K562 (cell line): ENCODE measurements around the gene KCNAB1. TPM values are rescaled to one million over a fixed set of nuclear protein-coding genes. Genes with fewer than 3 reads are reported as not detected.

Experiments used
- ATAC-seq: fragments of 200-7000 bp; cut with Tn5 transposase; 3 replicates; pipeline ENCODE4 v1.9.1; 2020; ENCODE audit warnings: moderate library complexity
- BruUV-seq: library from RNA; stranded (reverse); fragments of 400-500 nt; replicated peaks from 2 replicates; lab custom pipeline; 2021; lab: Mats Ljungman, UMichigan
- CTCF ChIA-PET: fragments of 300-600 bp; formaldehyde crosslinking; extraction: SDS; loops from one replicate; lab custom pipeline; 2021; ENCODE audit warnings: low intra/inter-chr PET ratio; lab: Yijun Ruan, JAX
- POLR2A ChIA-PET: fragments of 300-600, 350-650 bp; sonication (Branson Sonifier 250); formaldehyde crosslinking; extraction: SDS; loops from one replicate; lab custom pipeline; 2021; ENCODE audit warnings: antibody characterized with exemption, inconsistent platforms; lab: Yijun Ruan, JAX
- DNase-seq, 4 experiments: peaks; one replicate each; pipeline versions ENCODE4 v3.0.0 to v3.0.0-alpha.2; 2011 to 2018; ENCODE audit warnings: low spot score in 3 of 4, mixed read lengths in 3 of 4; ENCODE audit errors: extremely low read depth in 1 of 4
- FAIRE-seq: peaks from 2 replicates; lab custom pipeline; 2011; peaks lifted over from hg19 to GRCh38; lab: Jason Lieb, UNC
- H2AFZ ChIP-seq: 2 replicates; pipeline ENCODE4 v1.6.0; 2011; ENCODE audit warnings: low read depth, low read length, control low read depth, inconsistent platforms
- H3K27ac ChIP-seq: fragments of 200-600 bp; 3 replicates; pipeline ENCODE4 v1.8.0; 2011; ENCODE audit warnings: low read depth, mild to moderate bottlenecking, control low read depth, inconsistent platforms, low read length, moderate library complexity, mixed read lengths; ENCODE audit errors: extremely low read depth
- H3K27me3 ChIP-seq, 2 experiments: fragments of 300-600 bp in 1 of 2; 2 replicates in 1 of 2; 3 replicates in 1 of 2; pipeline versions ENCODE4 v1.6.0 to v1.8.0; 2011; ENCODE audit warnings: inconsistent platforms in 2 of 2, low read length in 2 of 2, mild to moderate bottlenecking in 1 of 2, mixed read lengths in 1 of 2, moderate library complexity in 1 of 2; ENCODE audit not compliant: control insufficient read depth in 2 of 2, insufficient read depth in 2 of 2
- H3K36me3 ChIP-seq: fragments of 300-600 bp; 3 replicates; pipeline ENCODE4 v1.8.0; 2011; ENCODE audit warnings: mild to moderate bottlenecking, low read length, inconsistent platforms; ENCODE audit not compliant: control insufficient read depth, insufficient read depth
- H3K4me1 ChIP-seq, 2 experiments: fragments of 200-600 bp in 1 of 2; replicated peaks in 1 of 2; 2 replicates in 1 of 2; 3 replicates in 1 of 2; pipeline versions ENCODE4 v1.5.1 to v1.8.0; 2011; ENCODE audit warnings: inconsistent platforms in 2 of 2, low read length in 2 of 2, mild to moderate bottlenecking in 1 of 2, mixed read lengths in 1 of 2, moderate library complexity in 1 of 2; ENCODE audit not compliant: control insufficient read depth in 2 of 2, insufficient read depth in 2 of 2
- H3K4me2 ChIP-seq: 2 replicates; pipeline ENCODE4 v1.6.1; 2011; ENCODE audit warnings: low read length, control low read depth, inconsistent platforms, mixed read lengths; ENCODE audit not compliant: insufficient read depth
- H3K4me3 ChIP-seq: fragments of 200-600 bp; sonication (generic), shearing (Covaris generic); 2 replicates; pipeline ENCODE4 v1.5.1; 2016; ENCODE audit warnings: control low read depth, inconsistent platforms
- H3K79me2 ChIP-seq: fragments of 200-600 bp; 3 replicates; pipeline ENCODE4 v1.8.0; 2011; ENCODE audit warnings: low read length, inconsistent platforms; ENCODE audit not compliant: control insufficient read depth, insufficient read depth
- H3K9ac ChIP-seq, 2 experiments: 2 replicates each; pipeline versions ENCODE4 v1.6.0 to v1.6.1; 2011; ENCODE audit warnings: low read depth in 2 of 2, low read length in 2 of 2, control low read depth in 1 of 2, inconsistent platforms in 1 of 2, mild to moderate bottlenecking in 1 of 2, mixed read lengths in 1 of 2; ENCODE audit not compliant: insufficient read depth in 1 of 2
- H3K9me1 ChIP-seq: one replicate; pipeline ENCODE4 v1.6.0; 2011; ENCODE audit warnings: inconsistent platforms, mild to moderate bottlenecking, low read length, moderate library complexity; ENCODE audit not compliant: control insufficient read depth, insufficient read depth
- H3K9me3 ChIP-seq: replicated peaks from 2 replicates; pipeline ENCODE4 v1.5.1; 2011; ENCODE audit warnings: low read depth, low read length, inconsistent platforms; ENCODE audit not compliant: control insufficient read depth, insufficient read depth
- H4K20me1 ChIP-seq: replicated peaks from 2 replicates; pipeline ENCODE4 v1.6.1; 2011; ENCODE audit warnings: low read length, inconsistent platforms, mixed read lengths; ENCODE audit not compliant: control insufficient read depth, insufficient read depth
- CBFA2T3 ChIP-seq: fragments of 450-650 bp; IDR thresholded peaks from 2 replicates; pipeline ENCODE4 v1.6.1; 2017
- CBX2 ChIP-seq: fragments of 200-600 bp; sonication (generic); IDR thresholded peaks from one replicate; pipeline ENCODE4 v1.6.1; 2012; ENCODE audit warnings: mild to moderate bottlenecking, low read length, inconsistent platforms; ENCODE audit not compliant: insufficient read depth, poor library complexity, severe bottlenecking
- CC2D1A ChIP-seq: fragments of 450-650 bp; IDR thresholded peaks from 2 replicates; pipeline ENCODE4 v1.6.1; 2017; ENCODE audit warnings: mild to moderate bottlenecking
- CREBBP ChIP-seq: IDR thresholded peaks from one replicate; pipeline ENCODE4 v1.6.1; 2012; ENCODE audit warnings: low read depth, mild to moderate bottlenecking, control low read depth, inconsistent platforms, low read length
- ELF1 ChIP-seq: fragments of 200-800 bp; sonication (Bioruptor generic); IDR thresholded peaks from 2 replicates; pipeline ENCODE4 v1.6.1; 2016; ENCODE audit warnings: missing genetic modification characterization, missing compliant biosample characterization
- FOXK1 ChIP-seq: sonication (generic); formaldehyde crosslinking; IDR thresholded peaks from 2 replicates; pipeline ENCODE4 v1.8.0; 2022; ENCODE audit warnings: missing genetic modification reagents, mild to moderate bottlenecking, borderline replicate concordance
- HMG20A ChIP-seq: fragments of 450-650 bp; formaldehyde crosslinking; conservative IDR thresholded peaks from 2 replicates; pipeline ENCODE4 v1.4.0; 2020; ENCODE audit warnings: mild to moderate bottlenecking, mixed read lengths
- HNRNPLL ChIP-seq: fragments of 200-400 bp; formaldehyde crosslinking; IDR thresholded peaks from 2 replicates; pipeline ENCODE4 v1.6.1; 2017; ENCODE audit warnings: low read length, low read depth, mild to moderate bottlenecking; ENCODE audit not compliant: poor library complexity, severe bottlenecking
- NR1H2 ChIP-seq: sonication (generic); formaldehyde crosslinking; IDR thresholded peaks from 2 replicates; pipeline ENCODE4 v1.4.0; 2020; ENCODE audit warnings: mild to moderate bottlenecking, missing genetic modification reagents
- NUFIP1 ChIP-seq: fragments of 450-650 bp; IDR thresholded peaks from 2 replicates; pipeline ENCODE4 v1.6.1; 2018; ENCODE audit not compliant: partially characterized antibody
- RHOXF2B ChIP-seq: fragments of 250-450 bp; sonication (Bioruptor Pico); conservative IDR thresholded peaks from 2 replicates; pipeline ENCODE4 v1.5.1; 2021
- SIX5 ChIP-seq, 2 experiments: IDR thresholded peaks; 2 replicates each; pipeline ENCODE4 v1.6.1; 2011; ENCODE audit warnings: low read length in 2 of 2, borderline replicate concordance in 1 of 2, low read depth in 1 of 2, mild to moderate bottlenecking in 1 of 2, moderate library complexity in 1 of 2; ENCODE audit not compliant: insufficient read depth in 1 of 2
- TEAD2 ChIP-seq: fragments of 450-650 bp; IDR thresholded peaks from 2 replicates; pipeline ENCODE4 v1.6.1; 2016; ENCODE audit warnings: missing genetic modification characterization, control low read depth, missing compliant biosample characterization
- THAP7 ChIP-seq: fragments of 250-450 bp; sonication (Bioruptor Pico); IDR thresholded peaks from 2 replicates; pipeline ENCODE4 v1.5.0; 2021
- ZNF133 ChIP-seq: fragments of 250-450 bp; sonication (Bioruptor Pico); IDR thresholded peaks from 2 replicates; pipeline ENCODE4 v1.4.0; 2020; ENCODE audit warnings: mild to moderate bottlenecking
- ZNF184 ChIP-seq: sonication (generic); formaldehyde crosslinking; IDR thresholded peaks from 2 replicates; pipeline ENCODE4 v1.5.0; 2020; ENCODE audit warnings: missing genetic modification reagents
- ZNF347 ChIP-seq: fragments of 450-650 bp; formaldehyde crosslinking; IDR thresholded peaks from 2 replicates; pipeline ENCODE4 v1.4.0; 2020; ENCODE audit warnings: low read depth, mild to moderate bottlenecking, moderate library complexity
- ZZZ3 ChIP-seq: fragments of 450-650 bp; IDR thresholded peaks from 2 replicates; pipeline ENCODE4 v1.6.1; 2016; ENCODE audit warnings: antibody characterized with exemption, mild to moderate bottlenecking, moderate library complexity
- WGBS: fragments of 100-300 bp; shearing (Covaris generic); methylation state at CpG from one replicate; pipeline ENCODE4 v1.1.6; 2016; ENCODE audit warnings: low coverage, mixed read lengths; ENCODE audit not compliant: insufficient coverage; ENCODE audit errors: missing lambda C conversion rate; 5-methylcytosine and 5-hydroxymethylcytosine counted together
- in situ Hi-C: fragments of 300-500 bp; cut with MboI; formaldehyde crosslinking; loops from 4 replicates; pipeline ENCODE4 v1.15.0; 2018; ENCODE audit warnings: inconsistent platforms, mixed read lengths
- intact Hi-C: fragments of 100-400 bp; cut with micrococcal nuclease; formaldehyde crosslinking; loops from 2 replicates; pipeline ENCODE4 v1.14.2; 2022
- polyA plus RNA-seq, 8 experiments: library from polyadenylated mRNA; depleted of rRNA in 4 of 8; stranded (reverse) in 5 of 8; unstranded in 3 of 8; fragments of >200 nt; fragmentation: Nextera tagmentation in 2 of 8; fragmentation: Illumina TruSeq in 1 of 8; extraction: Ambion mirVana in 2 of 8; extraction: Trizol in 1 of 8; gene quantifications; 2 replicates each; pipeline versions ENCODE4 v1.2.1 to v1.2.3, GENCODE V29; 2011 to 2014; ENCODE audit warnings: inconsistent platforms in 1 of 8, missing spikeins in 1 of 8
- total RNA-seq, 7 experiments: library from RNA; depleted of rRNA in 6 of 7; stranded (reverse); fragments of >200 nt in 6 of 7; fragmentation: Illumina TruSeq in 2 of 7; extraction: Trizol in 2 of 7; gene quantifications; 2 replicates each; pipeline versions ENCODE4 v1.2.1 to v1.2.3, GENCODE V29; 2011 to 2021; ENCODE audit warnings: low replicate concordance in 1 of 7

The KCNAB1 gene
- total and polyA plus RNA-seq, 9 of the 15 experiments (the other 6 are each of a cell fraction or from before 2014, with no cell fraction given) = 0.14 to 1.2 (median 0.51) TPM

DNA sequence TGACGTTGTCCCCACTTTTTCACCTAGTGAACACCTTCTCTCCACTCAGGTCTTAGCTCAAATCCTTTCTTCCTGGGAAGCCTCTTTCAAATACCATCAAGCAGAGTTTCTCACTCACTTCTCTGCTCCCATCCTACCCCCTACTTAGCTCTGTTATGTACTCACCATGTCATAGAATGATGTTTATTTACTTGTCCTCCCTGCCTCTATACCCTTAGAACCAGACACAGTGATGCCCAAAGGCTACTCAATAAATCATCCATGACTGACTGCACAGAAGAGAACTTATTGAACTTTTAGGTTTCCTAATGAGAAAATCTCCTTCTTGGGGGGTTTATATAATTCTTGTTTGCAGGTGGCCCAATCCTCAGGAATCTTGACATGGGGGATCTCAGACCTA lies 280.4 kb downstream of the KCNAB1 start:
- no peaks in the 10 kb centered on the region for H3K36me3 ChIP-seq
- H3K9ac ChIP-seq = no peak overlapping the region
- POLR2A ChIA-PET = no interaction called here
- BruUV-seq = no TSS peak
- peaks cover 0 to 8% of the 10 kb centered on the region in 2 experiments; a peak in 2 of 5 replicates for H3K27me3 ChIP-seq
- H3K79me2 ChIP-seq = no peaks in the 10 kb centered on the region
- intact Hi-C loops = no loop called here
- CTCF ChIA-PET = no interaction called here
- no peak for ATAC-seq
- no peak overlapping the region for H2AFZ ChIP-seq
- no peak for FAIRE-seq
- H3K4me1 ChIP-seq = no peaks in the 10 kb centered on the region
- no peaks in the 10 kb centered on the region for H4K20me1 ChIP-seq
- no peak overlapping the region for H3K4me3 ChIP-seq
- 0% methylated on average over 1 of the region's 1 CpG for WGBS
- in situ Hi-C loops = no loop called here
- no peak for TF ChIP-seq ZNF133 (CRISPR knock-in tag)
- no peak for TF ChIP-seq THAP7
- no peak for TF ChIP-seq RHOXF2B (CRISPR knock-in tag)
- no peak for TF ChIP-seq HNRNPLL
- no peak for TF ChIP-seq CC2D1A
- no peak for TF ChIP-seq ZZZ3
- no peak for TF ChIP-seq FOXK1 (CRISPR knock-in tag)
- no peak for TF ChIP-seq NUFIP1
- TF ChIP-seq ZNF184 (CRISPR knock-in tag) = no peak
- TF ChIP-seq CBFA2T3 = no peak
- TF ChIP-seq ZNF347 (CRISPR knock-in tag) = no peak
- TF ChIP-seq ELF1 (tag) = no peak
- TF ChIP-seq CBX2 = no peak
- TF ChIP-seq SIX5 (IDR thresholded peaks at IDR 0.05; ENCODE audit: borderline replicate concordance in 1 of 2, insufficient read depth in 1 of 2, low read depth in 1 of 2, low read length in 2 of 2) = no peak
- no peak for TF ChIP-seq HMG20A (CRISPR knock-in tag)
- no peak for TF ChIP-seq CREBBP
- no peak for TF ChIP-seq TEAD2 (tag)
- no peak for TF ChIP-seq NR1H2 (CRISPR knock-in tag)
- no peaks in the 10 kb centered on the region for H3K9me1 ChIP-seq
- H3K27ac ChIP-seq = no peak overlapping the region
- no peak for DNase-seq
- no peaks in the 10 kb centered on the region for H3K9me3 ChIP-seq
- no peak overlapping the region for H3K4me2 ChIP-seq
